KOPT-K1 (cell line): ENCODE data around the gene DUSP15.

Source experiments
- H3K27ac ChIP-seq: fragments of 200-600 bp; sonication (generic); 2 replicates; pipeline ENCODE4 v1.5.1; 2016; ENCODE audit warnings: antibody characterized with exemption, mild to moderate bottlenecking, low read depth, low read length; ENCODE audit not compliant: poor library complexity, severe bottlenecking
- H3K36me3 ChIP-seq: fragments of 200-600 bp; sonication (generic); 2 replicates; pipeline ENCODE4 v1.5.1; 2017; ENCODE audit warnings: antibody characterized with exemption, mild to moderate bottlenecking, low read length, moderate library complexity; ENCODE audit not compliant: insufficient read depth
- H3K9me3 ChIP-seq: fragments of 200-600 bp; sonication (generic); 2 replicates; pipeline ENCODE4 v1.5.1; 2017; ENCODE audit warnings: antibody characterized with exemption, low read length, mild to moderate bottlenecking; ENCODE audit not compliant: insufficient read depth, poor library complexity, severe bottlenecking

Gene DUSP15

GRCh38 chr20:31840906-31841816, 29.2 kb downstream of the DUSP15 start:
- no peaks in the 10 kb centered on the region for H3K9me3 ChIP-seq
- H3K36me3 ChIP-seq = no peaks in the 10 kb centered on the region

GRCh38 chr20:31839782-31840487, 30.4 kb downstream of the DUSP15 start:
- H3K36me3 ChIP-seq = no peaks in the 10 kb centered on the region
- no peaks in the 10 kb centered on the region for H3K9me3 ChIP-seq
- H3K27ac ChIP-seq = no peak overlapping the region

More at GRCh38 chr20:31840906-31841816, 29.2 kb downstream of the DUSP15 start:
- H3K27ac ChIP-seq = no peak overlapping the region

- Histone ChIP-seq H3K27ac (no peak overlapping the region), H3K9me3 (no peaks in the 10 kb centered on the region), H3K36me3 (no peaks in the 10 kb centered on the region)
These were observed 31.6 kb downstream of the DUSP15 start for GRCh38 chr20:31838646-31839292.

GRCh38 chr20:31837896-31838397, 32.4 kb downstream of the DUSP15 start:
- H3K9me3 ChIP-seq = no peaks in the 10 kb centered on the region
- H3K27ac ChIP-seq = no peak overlapping the region
- no peaks in the 10 kb centered on the region for H3K36me3 ChIP-seq

- Histone ChIP-seq H3K27ac (no peak overlapping the region), H3K9me3 (no peaks in the 10 kb centered on the region), H3K36me3 (no peaks in the 10 kb centered on the region)
These were observed 33.3 kb downstream of the DUSP15 start for GRCh38 chr20:31836853-31837608.

GRCh38 chr20:31835977-31836852, 34.1 kb downstream of the DUSP15 start:
- Histone ChIP-seq H3K36me3 (no peaks in the 10 kb centered on the region), H3K9me3 (no peaks in the 10 kb centered on the region), H3K27ac (no peak overlapping the region)

GRCh38 chr20:31835554-31835953, 34.8 kb downstream of the DUSP15 start:
- Histone ChIP-seq H3K9me3 (no peaks in the 10 kb centered on the region), H3K27ac (no peak overlapping the region), H3K36me3 (no peaks in the 10 kb centered on the region)

GRCh38 chr20:31833931-31834521, 36.3 kb downstream of the DUSP15 start:
- Histone ChIP-seq H3K9me3 (no peaks in the 10 kb centered on the region), H3K36me3 (no peaks in the 10 kb centered on the region), H3K27ac (no peak overlapping the region)

GRCh38 chr20:31833130-31833930, 37.0 kb downstream of the DUSP15 start:
- H3K9me3 ChIP-seq = no peaks in the 10 kb centered on the region
- no peaks in the 10 kb centered on the region for H3K36me3 ChIP-seq
- H3K27ac ChIP-seq = no peak overlapping the region

- Histone ChIP-seq H3K9me3 (no peaks in the 10 kb centered on the region), H3K36me3 (no peaks in the 10 kb centered on the region), H3K27ac (no peak overlapping the region)
These were observed 38.5 kb downstream of the DUSP15 start for GRCh38 chr20:31831771-31832306.

GRCh38 chr20:31831211-31831610, 39.1 kb downstream of the DUSP15 start:
- Histone ChIP-seq H3K36me3 (no peaks in the 10 kb centered on the region), H3K27ac (no peak overlapping the region), H3K9me3 (no peaks in the 10 kb centered on the region)

- no peaks in the 10 kb centered on the region for H3K36me3 ChIP-seq
- H3K9me3 ChIP-seq = no peaks in the 10 kb centered on the region
- no peak overlapping the region for H3K27ac ChIP-seq
These were observed 39.8 kb downstream of the DUSP15 start for GRCh38 chr20:31830406-31830981.
